GM19043 (cell line): ENCODE results near the gene HSPA4.
"Not testable (repeated sequence)": the region's sequence is repeated elsewhere in the genome, so short reads cannot be mapped to it uniquely, and the experiment has no call there.

Source experiments
- ATAC-seq: cut with Tn5 transposase; IDR thresholded peaks from one replicate; pipeline ENCODE4 v1.9.1; 2021; ENCODE audit warnings: low read depth; ENCODE audit not compliant: unreplicated experiment

The HSPA4 gene

DNA sequence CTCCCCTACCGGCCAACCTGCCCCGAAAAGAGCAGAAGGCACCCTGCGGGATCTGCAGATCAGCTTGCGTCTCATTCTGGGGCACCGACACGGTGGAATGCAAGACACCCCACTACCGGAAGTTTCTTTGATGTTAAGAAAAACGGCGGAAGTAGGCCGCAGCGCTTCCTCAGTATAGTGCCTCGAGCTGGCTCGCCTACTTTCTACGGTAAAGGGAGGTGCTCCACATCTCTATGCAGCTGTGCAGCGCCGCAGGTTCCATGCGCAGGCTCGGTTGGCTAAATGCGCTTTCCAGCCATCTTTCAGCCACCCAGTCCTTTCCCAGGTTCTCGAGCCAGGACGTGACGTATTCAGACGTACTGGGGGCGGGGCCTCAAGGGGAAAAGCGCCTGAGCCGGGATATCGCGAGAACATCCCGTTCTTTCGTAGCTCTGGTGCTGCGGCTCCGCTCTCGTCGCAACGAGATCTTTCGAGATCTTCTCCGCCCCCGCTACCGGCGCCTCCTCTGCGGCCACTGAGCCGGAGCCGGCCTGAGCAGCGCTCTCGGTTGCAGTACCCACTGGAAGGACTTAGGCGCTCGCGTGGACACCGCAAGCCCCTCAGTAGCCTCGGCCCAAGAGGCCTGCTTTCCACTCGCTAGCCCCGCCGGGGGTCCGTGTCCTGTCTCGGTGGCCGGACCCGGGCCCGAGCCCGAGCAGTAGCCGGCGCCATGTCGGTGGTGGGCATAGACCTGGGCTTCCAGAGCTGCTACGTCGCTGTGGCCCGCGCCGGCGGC, at the start of gene HSPA4:
Gene HSPA4, plus strand, starts transcription at position 472 of the 775 bp plus-strand sequence. Its CDS starts 238 bp downstream, at position 710.
- peak; percentile 79 for ATAC-seq

DNA sequence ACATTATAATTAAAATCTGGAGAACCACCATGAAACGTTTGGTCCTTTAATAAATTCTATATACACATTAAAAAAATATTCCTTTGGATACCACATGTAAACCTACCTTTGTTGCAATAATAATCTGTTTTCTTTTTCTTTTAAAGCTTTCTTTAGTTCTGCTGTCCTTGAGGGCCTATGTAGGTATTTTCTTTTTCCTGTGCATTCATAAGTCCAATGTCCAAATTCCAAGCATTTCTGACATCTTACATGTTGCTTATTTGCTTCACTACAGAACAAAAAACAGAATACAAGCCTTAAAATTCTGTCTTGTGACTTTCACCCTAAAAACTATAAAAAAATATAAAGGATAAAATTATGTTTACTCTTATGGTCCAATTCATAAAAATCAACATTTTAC, 45.2 kb upstream of the HSPA4 start:
- no peak for ATAC-seq

- not testable (repeated sequence) for ATAC-seq
Observed at GRCh38 chr5:133008455-133008854, 43.4 kb upstream of the HSPA4 start.

DNA sequence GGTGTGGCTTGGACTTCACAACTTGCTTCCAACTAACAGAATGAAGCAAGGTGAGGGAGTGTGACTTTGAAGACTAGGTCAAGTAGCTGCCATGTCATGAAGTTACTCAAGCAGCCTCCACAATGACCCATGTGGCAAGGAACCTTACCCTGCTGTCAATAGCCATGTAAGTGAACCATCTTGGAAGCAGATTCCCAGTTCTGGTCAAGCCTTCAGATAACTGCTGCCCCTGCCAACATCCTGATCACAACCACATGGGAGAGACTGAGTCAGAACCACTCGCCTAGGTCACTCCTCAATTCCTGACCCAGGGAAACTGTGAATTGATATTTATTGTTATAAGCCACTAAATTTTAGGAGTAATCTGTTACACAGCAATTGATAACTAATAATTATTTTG, 36.3 kb upstream of the HSPA4 start:
- no peak for ATAC-seq

GRCh38 chr5:133017964-133018363, 33.8 kb upstream of the HSPA4 start:
- no peak for ATAC-seq

- not testable (repeated sequence) for ATAC-seq
Observed at GRCh38 chr5:133019471-133019870, 32.3 kb upstream of the HSPA4 start.

DNA sequence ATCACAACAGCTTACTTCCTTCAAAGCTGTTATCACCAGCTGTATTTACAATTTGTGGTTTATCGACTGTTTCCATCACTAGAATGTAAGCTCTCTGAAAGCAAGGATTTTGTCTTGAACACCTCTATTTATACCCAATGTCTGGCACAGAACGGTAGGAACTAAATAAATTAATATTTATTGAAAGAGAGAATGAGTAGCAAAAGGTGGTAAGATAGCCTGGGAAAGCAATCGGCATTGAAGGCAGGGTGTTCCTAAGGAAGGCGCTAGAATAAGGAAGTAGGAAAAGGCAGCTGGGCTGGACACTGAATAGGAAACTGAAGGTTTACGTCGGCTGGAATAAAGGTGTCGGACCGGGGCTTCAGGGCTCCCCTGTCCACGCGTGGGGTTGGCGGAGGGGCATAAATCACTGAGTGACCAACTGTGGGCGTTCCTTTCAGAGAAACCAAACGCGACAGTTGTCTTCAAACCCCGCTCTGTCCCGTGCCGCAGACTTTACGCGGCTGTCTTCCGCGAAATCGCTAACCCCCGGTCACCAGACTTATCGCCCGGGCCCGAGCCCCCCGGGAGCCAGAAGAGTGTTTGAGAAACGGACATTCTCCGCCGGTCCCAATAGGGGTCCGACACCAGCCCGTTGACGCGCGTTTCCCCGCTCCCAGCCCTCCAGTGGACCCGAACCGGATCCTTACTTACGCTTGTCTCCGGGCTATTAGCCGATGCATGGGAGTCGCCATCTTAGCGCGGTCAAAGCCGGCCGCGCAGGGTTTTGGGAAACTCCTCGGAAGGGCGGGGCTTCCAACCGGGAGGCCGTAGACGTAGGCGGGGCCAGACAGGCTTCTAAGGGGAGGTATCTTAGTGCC, 25.8 kb upstream of the HSPA4 start, which contains the start of gene ZCCHC10:
Gene ZCCHC10, minus strand, starts transcription at position 746 of the 860 bp plus-strand sequence. Its CDS starts 12 bp downstream, at position 734.
- ATAC-seq: peak; percentile 97

- ATAC-seq: no peak
Observed at GRCh38 chr5:133026664-133027153, 25.1 kb upstream of the HSPA4 start.

DNA sequence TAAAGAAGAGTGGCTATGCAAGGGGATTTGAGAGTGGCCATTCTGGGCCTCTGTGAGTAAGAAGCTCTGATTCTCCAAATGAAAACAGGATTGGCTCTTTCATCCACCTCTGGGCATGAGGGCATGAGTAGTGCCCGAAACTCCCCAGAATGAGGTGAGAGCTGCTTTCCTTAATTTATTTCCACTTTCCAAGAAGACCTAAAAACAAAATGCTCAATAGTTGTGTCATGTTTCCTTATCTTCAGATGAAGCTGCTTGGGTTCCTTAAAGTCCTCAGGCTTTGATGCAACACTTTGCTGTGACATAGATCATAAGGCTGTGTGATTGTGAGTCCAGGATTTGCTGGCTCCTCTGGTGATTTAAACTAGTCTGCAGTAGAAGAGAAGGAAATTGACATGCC, 22.4 kb upstream of the HSPA4 start:
- ATAC-seq: no peak

GRCh38 chr5:133030343-133031005, 21.3 kb upstream of the HSPA4 start:
- no peak for ATAC-seq

DNA sequence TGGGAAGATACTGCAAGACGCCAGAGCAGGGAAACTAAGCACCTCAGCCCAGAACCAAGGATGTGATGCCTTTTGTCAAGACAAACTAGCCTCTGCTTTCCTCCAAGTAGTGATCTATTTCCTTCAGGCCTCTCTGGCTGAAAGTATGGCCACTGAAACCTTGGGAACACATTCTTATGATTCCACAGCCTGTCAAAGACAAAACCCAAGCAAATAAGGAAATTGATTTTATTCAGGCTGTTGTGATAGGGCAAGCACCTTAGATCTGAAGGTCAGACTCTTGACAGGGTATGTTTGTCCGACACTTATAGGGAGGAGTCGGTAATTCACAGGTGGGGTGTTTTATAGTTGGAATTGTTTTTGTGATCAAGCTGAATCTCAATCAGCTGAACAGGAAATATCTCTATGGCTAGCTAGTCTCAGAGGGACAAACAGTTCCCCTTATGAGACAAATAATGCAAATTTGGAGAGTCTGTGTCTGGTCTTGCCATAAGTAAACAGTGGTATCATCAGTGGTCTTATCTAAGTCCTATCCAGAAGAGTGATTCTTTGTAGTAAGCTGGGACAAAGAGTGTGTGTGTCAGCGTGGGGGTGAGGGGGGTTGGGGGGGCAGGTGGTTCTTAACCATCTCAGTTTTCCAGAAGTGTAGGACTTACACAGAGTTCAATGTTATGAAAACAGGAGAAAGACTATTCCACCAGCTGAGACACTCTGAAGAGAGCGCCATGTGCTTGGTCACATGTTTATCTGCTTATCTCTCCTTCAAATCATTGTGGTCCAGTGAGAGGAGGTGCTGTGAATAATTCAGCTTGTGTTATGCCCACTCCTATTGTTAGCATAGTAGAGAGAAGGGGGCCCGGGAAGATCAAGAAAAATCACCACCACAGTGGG, 18.7 kb upstream of the HSPA4 start:
- ATAC-seq: peak; percentile 84

DNA sequence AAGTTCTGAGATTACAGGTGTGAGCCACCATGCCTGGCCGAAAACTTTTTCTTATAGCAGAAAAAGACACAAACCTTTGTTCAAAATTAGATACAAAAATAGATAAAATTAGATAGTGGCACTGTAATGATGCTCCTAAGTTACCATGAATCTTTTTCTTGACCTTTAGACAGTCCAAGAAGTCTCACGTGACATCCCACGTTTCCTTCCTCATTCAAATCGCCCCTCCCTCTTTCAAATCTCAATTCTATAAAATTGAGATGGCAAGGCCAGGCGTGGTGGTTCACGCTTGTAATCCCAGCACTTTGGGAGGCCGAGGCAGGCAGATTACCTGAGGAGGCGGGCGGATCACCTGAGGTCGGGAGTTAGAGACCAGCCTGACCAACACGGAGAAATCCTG, 17.7 kb upstream of the HSPA4 start:
- ATAC-seq: no peak

GRCh38 chr5:133035224-133035623, 16.6 kb upstream of the HSPA4 start:
- no peak for ATAC-seq

DNA sequence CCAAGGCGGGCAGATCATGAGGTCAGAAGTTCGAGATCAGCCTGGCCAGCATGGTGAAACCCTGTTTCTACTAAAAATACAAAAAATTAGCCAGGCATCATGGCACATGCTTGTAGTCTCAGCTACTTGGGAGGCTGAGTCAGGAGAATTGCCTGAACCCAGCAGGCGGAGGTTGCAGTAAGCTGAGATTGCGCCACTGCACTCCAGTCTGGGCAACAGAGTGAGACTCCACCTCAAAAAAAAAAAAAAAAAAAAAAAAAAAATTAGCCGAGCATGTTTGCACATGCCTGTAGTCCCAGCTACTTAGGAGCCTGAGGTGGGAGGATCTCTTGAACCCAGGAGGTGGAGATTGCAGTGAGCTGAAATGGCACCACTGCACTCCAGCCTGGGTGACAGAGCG, 15.1 kb upstream of the HSPA4 start:
- ATAC-seq: not testable (repeated sequence)

- no peak for ATAC-seq
Observed at GRCh38 chr5:133041157-133041784, 10.5 kb upstream of the HSPA4 start.

DNA sequence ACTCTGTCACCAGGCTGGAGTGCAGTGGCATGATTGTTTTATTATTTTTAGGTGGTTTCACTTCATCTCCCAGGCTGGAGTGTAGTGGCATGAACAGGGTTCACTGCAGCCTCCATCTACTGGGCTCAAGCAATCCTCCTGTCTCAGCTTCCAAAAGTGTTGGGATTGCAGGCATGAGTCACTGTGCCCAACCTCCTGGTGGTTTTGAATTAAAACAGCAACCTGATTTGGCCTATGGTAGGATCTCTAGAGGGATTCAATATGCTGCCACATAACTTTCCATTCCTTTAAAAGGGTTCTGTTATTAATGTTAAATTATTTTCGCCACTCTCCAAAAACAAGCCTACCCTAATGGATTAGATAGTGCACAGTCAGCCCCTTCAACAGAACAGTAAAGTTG, 9.9 kb upstream of the HSPA4 start:
- ATAC-seq: no peak

GRCh38 chr5:133046560-133046959, 5.3 kb upstream of the HSPA4 start:
- not testable (repeated sequence) for ATAC-seq

DNA sequence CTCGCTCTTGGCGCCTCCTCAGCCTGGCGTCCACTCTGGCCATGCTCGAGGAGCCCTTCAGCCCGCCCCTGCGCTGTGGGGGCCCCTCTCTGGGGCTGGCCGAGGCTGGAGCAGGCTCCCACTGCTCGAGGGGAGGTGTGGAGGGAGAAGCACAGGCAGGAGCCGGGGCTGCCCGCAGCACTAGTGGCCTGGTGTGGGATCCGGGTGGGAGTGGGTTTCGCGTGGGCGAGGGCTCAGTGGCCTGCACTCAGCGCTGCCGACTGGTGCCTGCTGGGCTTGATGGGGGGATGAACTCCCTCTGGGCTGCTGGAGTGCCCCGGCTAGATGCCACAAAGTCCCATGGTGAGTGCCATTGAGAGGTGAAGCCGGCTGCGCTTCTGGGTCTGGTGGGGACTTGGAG, 4.4 kb upstream of the HSPA4 start:
- no peak for ATAC-seq

DNA sequence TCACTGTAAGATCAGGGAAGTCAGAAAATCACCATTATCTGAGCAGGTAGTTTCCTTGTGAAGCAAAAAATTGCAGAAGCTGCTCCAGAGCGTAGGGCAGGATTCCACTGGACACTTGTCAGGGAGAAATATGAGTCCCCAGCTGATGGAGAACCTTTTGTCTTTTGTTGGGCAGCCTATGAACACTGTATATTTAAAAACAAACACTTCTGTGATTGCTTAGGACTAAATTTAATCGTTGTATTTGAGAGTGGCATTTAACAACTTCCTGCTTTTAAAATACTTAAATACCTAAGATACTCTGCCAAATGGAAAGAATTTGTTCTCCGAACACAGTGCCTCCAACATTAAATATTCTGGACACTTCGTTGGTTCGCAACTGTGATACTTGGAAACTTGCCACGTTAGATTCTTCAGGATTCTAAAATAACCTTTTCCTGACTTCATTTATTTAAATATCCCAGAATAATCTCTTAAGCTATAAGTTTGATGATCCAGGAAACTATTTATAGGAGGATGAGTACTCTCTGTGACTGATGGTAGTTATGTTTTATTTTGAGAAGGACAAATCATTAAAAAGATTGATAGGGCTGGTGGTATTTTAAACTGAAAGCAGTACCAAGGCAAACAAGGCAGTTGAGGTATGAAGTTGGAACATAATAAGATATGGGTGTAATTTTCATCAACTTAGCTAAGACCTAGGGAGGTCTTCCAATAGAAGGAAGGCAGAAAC, 2.7 kb upstream of the HSPA4 start:
- no peak for ATAC-seq
